ENCODE measurements around the gene RAB6A. TPM values are rescaled to one million over a fixed set of nuclear protein-coding genes. Genes with fewer than 3 reads are reported as not detected.

Gene RAB6A
- total and polyA plus RNA-seq, 10 of the 15 experiments (the other 5 are each of a cell fraction or from before 2014, with no cell fraction given), result 9.8 to 107 (median 34.1) TPM

DNA sequence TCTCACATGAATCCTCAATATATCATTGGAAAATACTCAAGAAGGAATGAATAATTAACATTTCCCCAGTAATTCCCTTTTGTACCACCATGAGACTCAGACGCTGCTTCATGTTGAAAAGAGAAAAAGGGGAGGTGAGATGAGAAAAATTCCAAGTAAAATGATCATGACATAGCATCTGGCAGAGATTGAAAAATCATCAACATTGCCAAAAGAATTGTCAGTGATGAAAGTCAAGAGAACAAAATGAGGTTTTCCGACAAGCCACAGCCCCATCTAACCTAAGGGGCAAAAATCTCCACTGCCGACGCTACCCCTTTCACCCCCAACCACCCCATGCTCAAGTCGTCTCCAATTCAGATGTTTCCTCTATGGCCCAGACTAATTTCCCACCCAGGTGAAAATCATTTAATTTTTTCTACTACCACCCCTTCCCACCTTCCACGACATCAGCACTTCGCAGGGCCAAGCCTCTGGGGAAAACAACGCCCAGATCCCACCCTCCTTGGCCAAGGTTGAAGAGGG lies 1.2 kb downstream of the RAB6A start:
- intact Hi-C loops (cut with micrococcal nuclease; ENCODE audit: unreplicated experiment), result no loop called here
- FAIRE-seq (no peak), DNase-seq (ENCODE audit: low read depth, low spot score) (no peak), ATAC-seq (peak; percentile 1; the same call in 2 of the 3 replicates)
- no peaks in the 10 kb centered on the region for H4K20me1 ChIP-seq (ENCODE audit: control insufficient read depth, insufficient read depth)
- H3K4me2 ChIP-seq (ENCODE audit: control insufficient read depth, insufficient read depth), result peak overlapping the region; percentile 79
- ChIA-PET POLR2A (interaction anchor here (1.0 to 8.1 kb wide), 3 partner anchors 8 to 20 kb away, joined by 4 to 106 read pairs (median 4); no protein-coding TSS in a partner anchor), RAD21 (ENCODE audit: unreplicated experiment) (interaction anchor here (1.9 kb wide), 1 partner anchor 27 kb away, joined by 4 read pairs; the partner anchor contains the start of gene MRPL48), SMC1A (ENCODE audit: uncharacterized antibody, unreplicated experiment) (no interaction called here), CTCF (interaction anchor here (1.5 to 4.2 kb wide), 2 partner anchors 19 to 99 kb away, joined by 3 to 41 read pairs; no protein-coding TSS in a partner anchor)
- 0% methylated on average over 8 of the region's 8 CpGs for WGBS (ENCODE audit: insufficient coverage, insufficient replicate concordance, low lambda C conversion rate, missing lambda C conversion rate)
- H3K9me3 ChIP-seq (replicated peaks; ENCODE audit: control insufficient read depth, insufficient read depth, low read length), result no peaks in the 10 kb centered on the region
- H2AFZ ChIP-seq (ENCODE audit: control insufficient read depth, low read depth, low read length), result peak overlapping the region; percentile 92; the same call in 1 of the 2 replicates
- TF ChIP-seq MEF2B (IDR thresholded peaks at IDR 0.05; ENCODE audit: partially characterized antibody, poor library complexity, severe bottlenecking) (peak; percentile 34), PAX8 (IDR thresholded peaks at IDR 0.05) (no peak), ATF7 (IDR thresholded peaks at IDR 0.05; ENCODE audit: low read depth) (no peak), JUND (IDR thresholded peaks at IDR 0.05; ENCODE audit: low read depth, low read length) (no peak), TCF12 (IDR thresholded peaks at IDR 0.05; ENCODE audit: low read depth, low read length) (no peak), SREBF2 (IDR thresholded peaks at IDR 0.05; ENCODE audit: low read length) (no peak), NFYB (IDR thresholded peaks at IDR 0.05; ENCODE audit: insufficient read depth, low read depth, low read length) (no peak), MTA2 (IDR thresholded peaks at IDR 0.05; ENCODE audit: low read depth) (0 out of 2 replicates have a peak, but pooled peaks have one; percentile 16), SP1 (IDR thresholded peaks at IDR 0.05; ENCODE audit: low read depth, low read length) (no peak)
- TF ChIP-seq, protein P1, sequence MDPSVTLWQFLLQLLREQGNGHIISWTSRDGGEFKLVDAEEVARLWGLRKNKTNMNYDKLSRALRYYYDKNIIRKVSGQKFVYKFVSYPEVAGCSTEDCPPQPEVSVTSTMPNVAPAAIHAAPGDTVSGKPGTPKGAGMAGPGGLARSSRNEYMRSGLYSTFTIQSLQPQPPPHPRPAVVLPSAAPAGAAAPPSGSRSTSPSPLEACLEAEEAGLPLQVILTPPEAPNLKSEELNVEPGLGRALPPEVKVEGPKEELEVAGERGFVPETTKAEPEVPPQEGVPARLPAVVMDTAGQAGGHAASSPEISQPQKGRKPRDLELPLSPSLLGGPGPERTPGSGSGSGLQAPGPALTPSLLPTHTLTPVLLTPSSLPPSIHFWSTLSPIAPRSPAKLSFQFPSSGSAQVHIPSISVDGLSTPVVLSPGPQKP (IDR thresholded peaks at IDR 0.05; ENCODE audit: low read depth, low read length), result no peak
- TF ChIP-seq, protein P2, sequence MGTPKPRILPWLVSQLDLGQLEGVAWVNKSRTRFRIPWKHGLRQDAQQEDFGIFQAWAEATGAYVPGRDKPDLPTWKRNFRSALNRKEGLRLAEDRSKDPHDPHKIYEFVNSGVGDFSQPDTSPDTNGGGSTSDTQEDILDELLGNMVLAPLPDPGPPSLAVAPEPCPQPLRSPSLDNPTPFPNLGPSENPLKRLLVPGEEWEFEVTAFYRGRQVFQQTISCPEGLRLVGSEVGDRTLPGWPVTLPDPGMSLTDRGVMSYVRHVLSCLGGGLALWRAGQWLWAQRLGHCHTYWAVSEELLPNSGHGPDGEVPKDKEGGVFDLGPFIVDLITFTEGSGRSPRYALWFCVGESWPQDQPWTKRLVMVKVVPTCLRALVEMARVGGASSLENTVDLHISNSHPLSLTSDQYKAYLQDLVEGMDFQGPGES (IDR thresholded peaks at IDR 0.05), result no peak
- TF ChIP-seq, protein P3, sequence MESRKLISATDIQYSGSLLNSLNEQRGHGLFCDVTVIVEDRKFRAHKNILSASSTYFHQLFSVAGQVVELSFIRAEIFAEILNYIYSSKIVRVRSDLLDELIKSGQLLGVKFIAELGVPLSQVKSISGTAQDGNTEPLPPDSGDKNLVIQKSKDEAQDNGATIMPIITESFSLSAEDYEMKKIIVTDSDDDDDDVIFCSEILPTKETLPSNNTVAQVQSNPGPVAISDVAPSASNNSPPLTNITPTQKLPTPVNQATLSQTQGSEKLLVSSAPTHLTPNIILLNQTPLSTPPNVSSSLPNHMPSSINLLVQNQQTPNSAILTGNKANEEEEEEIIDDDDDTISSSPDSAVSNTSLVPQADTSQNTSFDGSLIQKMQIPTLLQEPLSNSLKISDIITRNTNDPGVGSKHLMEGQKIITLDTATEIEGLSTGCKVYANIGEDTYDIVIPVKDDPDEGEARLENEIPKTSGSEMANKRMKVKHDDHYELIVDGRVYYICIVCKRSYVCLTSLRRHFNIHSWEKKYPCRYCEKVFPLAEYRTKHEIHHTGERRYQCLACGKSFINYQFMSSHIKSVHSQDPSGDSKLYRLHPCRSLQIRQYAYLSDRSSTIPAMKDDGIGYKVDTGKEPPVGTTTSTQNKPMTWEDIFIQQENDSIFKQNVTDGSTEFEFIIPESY (IDR thresholded peaks at IDR 0.05), result no peak
- peak overlapping the region; percentile 78; the same call in 1 of the 2 replicates for H3K27ac ChIP-seq (ENCODE audit: control insufficient read depth, insufficient read depth)
- peaks cover 47% of the 10 kb centered on the region for H3K79me2 ChIP-seq (ENCODE audit: control insufficient read depth, insufficient read depth, low read length)
- peak overlapping the region; percentile 84 for H3K9ac ChIP-seq (ENCODE audit: control insufficient read depth, insufficient read depth, low read length)
- peaks cover 0 to 2% of the 10 kb centered on the region in 2 experiments; a peak in 2 of 4 replicates for H3K36me3 ChIP-seq (ENCODE audit: control insufficient read depth in 2 of 2, insufficient read depth in 2 of 2, low read length in 1 of 2)
- BruUV-seq (replicated peaks), result no TSS peak
- H3K27me3 ChIP-seq (replicated peaks in 1 of 2; ENCODE audit: control insufficient read depth in 2 of 2, insufficient read depth in 2 of 2, low read length in 1 of 2), result no peaks in the 10 kb centered on the region
- in situ Hi-C loops (cut with MboI), result no loop called here
- H3K4me1 ChIP-seq (ENCODE audit: control insufficient read depth, insufficient read depth, low read length), result no peaks in the 10 kb centered on the region; the same call in 1 of the 2 replicates
- H3K4me3 ChIP-seq, result peak overlapping the region; percentile 98

All from GM12878 (cell line).